ENCODE measurements around the gene UNC5C.

UNC5C gene

DNA sequence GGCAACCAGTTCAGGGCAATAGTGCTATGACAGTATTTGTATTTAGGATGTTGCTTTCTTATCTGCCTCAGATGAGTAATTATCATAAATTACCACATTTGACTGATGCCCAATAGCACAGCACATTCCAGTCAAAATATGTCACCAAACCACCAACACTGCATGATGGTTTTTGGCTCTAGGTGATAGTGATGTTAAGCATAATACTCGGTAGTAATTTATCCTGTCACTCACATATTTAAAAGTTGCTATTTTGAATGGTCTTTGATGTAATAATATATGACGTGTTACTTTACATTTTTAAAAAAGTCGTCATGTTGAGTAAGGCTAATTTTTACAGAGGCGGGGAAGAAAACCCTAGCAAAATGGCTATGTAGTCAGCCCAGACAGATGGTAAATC lies 42.5 kb downstream of the UNC5C start:
- no peaks in the 10 kb centered on the region for H3K27me3 ChIP-seq (ENCODE audit: control insufficient read depth in 1 of 2, insufficient read depth in 2 of 2, low read length in 2 of 2)
- H3K9ac ChIP-seq (ENCODE audit: low read length in 2 of 2), result no peak overlapping the region
- H3K4me3 ChIP-seq (ENCODE audit: low read length in 2 of 2), result no peak overlapping the region
- H3K9me3 ChIP-seq (ENCODE audit: control insufficient read depth in 2 of 2, low read length in 2 of 2), result no peaks in the 10 kb centered on the region
- no peak overlapping the region for H3K27ac ChIP-seq (ENCODE audit: low read length)
- H3K4me1 ChIP-seq (ENCODE audit: control insufficient read depth, insufficient read depth, low read length), result no peaks in the 10 kb centered on the region
- no peaks in the 10 kb centered on the region for H3K36me3 ChIP-seq (ENCODE audit: control insufficient read depth in 2 of 2, insufficient read depth in 2 of 2, low read length in 2 of 2)

DNA sequence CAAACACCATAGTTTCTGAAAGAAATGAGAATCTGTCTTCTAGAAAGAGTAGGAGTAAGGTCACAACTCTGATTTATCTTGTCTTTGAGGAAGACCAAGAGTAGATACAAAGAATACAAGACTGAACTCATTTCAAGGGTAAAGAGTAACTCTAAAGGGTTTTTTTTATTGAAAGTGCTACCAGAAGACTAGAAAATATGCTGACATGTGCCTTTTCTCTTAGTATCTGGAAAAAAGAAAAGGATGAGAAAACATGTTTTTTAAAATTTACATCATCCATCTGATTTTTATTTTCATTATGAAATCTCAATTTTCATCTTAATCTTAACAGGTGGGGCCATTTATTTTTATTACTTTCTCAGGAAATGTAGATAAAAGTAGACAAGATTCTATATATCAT lies 43.0 kb downstream of the UNC5C start:
- H3K9me3 ChIP-seq (ENCODE audit: control insufficient read depth in 2 of 2, low read length in 2 of 2), result no peaks in the 10 kb centered on the region
- H3K27ac ChIP-seq (ENCODE audit: low read length), result no peak overlapping the region
- H3K4me1 ChIP-seq (ENCODE audit: control insufficient read depth, insufficient read depth, low read length), result no peaks in the 10 kb centered on the region
- no peaks in the 10 kb centered on the region for H3K27me3 ChIP-seq (ENCODE audit: control insufficient read depth in 1 of 2, insufficient read depth in 2 of 2, low read length in 2 of 2)
- no peak overlapping the region for H3K4me3 ChIP-seq (ENCODE audit: low read length in 2 of 2)
- no peaks in the 10 kb centered on the region for H3K36me3 ChIP-seq (ENCODE audit: control insufficient read depth in 2 of 2, insufficient read depth in 2 of 2, low read length in 2 of 2)
- no peak overlapping the region for H3K9ac ChIP-seq (ENCODE audit: low read length in 2 of 2)

DNA sequence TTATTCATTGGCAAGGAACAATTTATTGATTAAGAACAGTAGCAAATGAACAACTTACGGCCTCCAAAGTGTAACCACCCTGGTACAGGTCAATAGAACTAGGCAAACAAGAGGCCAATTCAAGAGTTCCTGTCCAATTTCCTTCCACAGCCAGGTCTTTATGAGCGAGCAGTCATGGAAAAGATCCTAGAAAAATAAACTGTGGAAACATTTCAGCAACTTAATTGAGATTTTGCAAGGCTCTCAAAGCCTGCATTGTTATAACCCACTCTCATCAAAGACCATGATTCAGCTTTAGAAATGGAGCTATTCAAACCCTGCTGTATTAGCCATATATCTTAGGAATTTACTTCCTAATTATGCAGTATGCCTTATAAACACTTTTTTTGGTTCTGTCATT lies 43.6 kb downstream of the UNC5C start:
- Histone ChIP-seq H3K27me3 (ENCODE audit: control insufficient read depth in 1 of 2, insufficient read depth in 2 of 2, low read length in 2 of 2) (no peaks in the 10 kb centered on the region), H3K9ac (ENCODE audit: low read length in 2 of 2) (no peak overlapping the region), H3K4me3 (ENCODE audit: low read length in 2 of 2) (no peak overlapping the region), H3K9me3 (ENCODE audit: control insufficient read depth in 2 of 2, low read length in 2 of 2) (no peaks in the 10 kb centered on the region), H3K27ac (ENCODE audit: low read length) (no peak overlapping the region), H3K36me3 (ENCODE audit: control insufficient read depth in 2 of 2, insufficient read depth in 2 of 2, low read length in 2 of 2) (no peaks in the 10 kb centered on the region), H3K4me1 (ENCODE audit: control insufficient read depth, insufficient read depth, low read length) (no peaks in the 10 kb centered on the region)

GRCh38 chr4:95504501-95504900 lies 44.3 kb downstream of the UNC5C start:
- Histone ChIP-seq H3K27ac (ENCODE audit: low read length) (no peak overlapping the region), H3K4me3 (ENCODE audit: low read length in 2 of 2) (no peak overlapping the region), H3K4me1 (ENCODE audit: control insufficient read depth, insufficient read depth, low read length) (no peaks in the 10 kb centered on the region), H3K27me3 (ENCODE audit: control insufficient read depth in 1 of 2, insufficient read depth in 2 of 2, low read length in 2 of 2) (no peaks in the 10 kb centered on the region), H3K9ac (ENCODE audit: low read length in 2 of 2) (no peak overlapping the region), H3K9me3 (ENCODE audit: control insufficient read depth in 2 of 2, low read length in 2 of 2) (no peaks in the 10 kb centered on the region), H3K36me3 (ENCODE audit: control insufficient read depth in 2 of 2, insufficient read depth in 2 of 2, low read length in 2 of 2) (no peaks in the 10 kb centered on the region)

DNA sequence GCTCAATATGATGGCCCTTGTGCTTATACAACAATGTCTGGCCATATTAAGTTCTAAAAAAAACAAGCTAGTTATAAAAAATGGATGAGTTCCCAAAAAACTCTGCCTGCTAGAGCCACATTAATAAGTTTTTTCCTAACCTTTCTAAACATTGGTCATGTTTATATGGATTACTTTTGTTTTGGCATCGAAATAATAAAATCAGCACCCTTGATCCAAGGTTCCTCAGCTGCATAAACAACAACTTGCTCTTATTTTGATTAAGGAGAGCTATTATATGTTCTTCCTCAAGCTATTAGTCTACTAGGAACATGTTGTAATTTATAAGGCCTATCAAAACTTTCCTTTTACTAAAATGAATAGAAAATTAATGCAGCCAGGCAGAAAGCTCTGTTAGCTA lies 48.4 kb downstream of the UNC5C start:
- no peak overlapping the region for H3K27ac ChIP-seq (ENCODE audit: low read length)
- H3K4me3 ChIP-seq (ENCODE audit: low read length in 2 of 2), result no peak overlapping the region
- H3K9me3 ChIP-seq (ENCODE audit: control insufficient read depth in 2 of 2, low read length in 2 of 2), result no peaks in the 10 kb centered on the region
- no peak overlapping the region for H3K9ac ChIP-seq (ENCODE audit: low read length in 2 of 2)
- no peaks in the 10 kb centered on the region for H3K36me3 ChIP-seq (ENCODE audit: control insufficient read depth in 2 of 2, insufficient read depth in 2 of 2, low read length in 2 of 2)
- no peaks in the 10 kb centered on the region for H3K27me3 ChIP-seq (ENCODE audit: control insufficient read depth in 1 of 2, insufficient read depth in 2 of 2, low read length in 2 of 2)
- H3K4me1 ChIP-seq (ENCODE audit: control insufficient read depth, insufficient read depth, low read length), result no peaks in the 10 kb centered on the region

- H3K9ac ChIP-seq (ENCODE audit: low read length in 2 of 2), result no peak overlapping the region
- no peak overlapping the region for H3K27ac ChIP-seq (ENCODE audit: low read length)
- no peaks in the 10 kb centered on the region for H3K27me3 ChIP-seq (ENCODE audit: control insufficient read depth in 1 of 2, insufficient read depth in 2 of 2, low read length in 2 of 2)
- H3K36me3 ChIP-seq (ENCODE audit: control insufficient read depth in 2 of 2, insufficient read depth in 2 of 2, low read length in 2 of 2), result no peaks in the 10 kb centered on the region
- no peaks in the 10 kb centered on the region for H3K9me3 ChIP-seq (ENCODE audit: control insufficient read depth in 2 of 2, low read length in 2 of 2)
- H3K4me1 ChIP-seq (ENCODE audit: control insufficient read depth, insufficient read depth, low read length), result no peaks in the 10 kb centered on the region
- H3K4me3 ChIP-seq (ENCODE audit: low read length in 2 of 2), result no peak overlapping the region
These were observed 49.5 kb downstream of the UNC5C start for GRCh38 chr4:95499291-95499696.

DNA sequence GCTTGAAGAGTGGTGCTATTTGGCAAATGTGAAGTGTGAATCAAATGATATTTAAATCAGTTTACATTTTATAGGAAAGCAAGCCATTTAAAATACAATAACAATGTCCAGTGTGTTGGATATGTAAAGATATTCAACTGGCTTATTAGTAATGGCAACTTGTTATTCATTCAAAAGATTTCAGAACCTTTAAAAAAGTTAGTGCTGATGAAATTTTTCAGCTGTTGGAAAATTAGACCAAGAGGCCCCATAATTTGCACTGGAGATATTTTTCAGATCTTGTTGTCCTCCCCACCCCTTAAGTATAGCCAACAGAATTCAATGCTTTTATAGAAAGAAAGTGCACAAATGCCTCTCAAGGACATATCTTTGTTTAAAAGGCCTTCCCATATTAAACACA lies 54.6 kb downstream of the UNC5C start:
- Histone ChIP-seq H3K9ac (ENCODE audit: low read length in 2 of 2) (no peak overlapping the region), H3K4me1 (ENCODE audit: control insufficient read depth, insufficient read depth, low read length) (no peaks in the 10 kb centered on the region), H3K27me3 (ENCODE audit: control insufficient read depth in 1 of 2, insufficient read depth in 2 of 2, low read length in 2 of 2) (no peaks in the 10 kb centered on the region), H3K9me3 (ENCODE audit: control insufficient read depth in 2 of 2, low read length in 2 of 2) (no peaks in the 10 kb centered on the region), H3K36me3 (ENCODE audit: control insufficient read depth in 2 of 2, insufficient read depth in 2 of 2, low read length in 2 of 2) (no peaks in the 10 kb centered on the region), H3K4me3 (ENCODE audit: low read length in 2 of 2) (no peak overlapping the region), H3K27ac (ENCODE audit: low read length) (no peak overlapping the region)

DNA sequence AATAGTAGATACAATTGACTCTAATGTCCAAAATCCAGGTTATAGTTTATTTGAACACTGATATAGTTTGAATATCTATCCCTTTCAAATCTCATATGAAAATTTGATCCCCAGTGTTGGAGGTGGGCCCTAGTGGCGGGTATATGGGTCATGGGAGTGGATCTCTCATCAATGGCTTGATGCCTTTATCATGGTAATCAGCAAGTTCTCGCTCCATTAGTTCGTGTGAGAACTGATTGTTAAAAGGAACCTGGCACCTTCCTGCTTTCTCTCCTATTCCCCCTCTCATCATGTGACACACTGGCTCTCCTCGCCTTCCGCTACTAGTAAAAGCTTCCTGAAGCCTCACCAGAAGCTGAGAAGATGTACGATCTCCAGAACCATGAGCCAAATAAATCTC lies 70.1 kb downstream of the UNC5C start:
- Histone ChIP-seq H3K4me3 (ENCODE audit: low read length in 2 of 2) (no peak overlapping the region), H3K36me3 (ENCODE audit: control insufficient read depth in 2 of 2, insufficient read depth in 2 of 2, low read length in 2 of 2) (no peaks in the 10 kb centered on the region), H3K9me3 (ENCODE audit: control insufficient read depth in 2 of 2, low read length in 2 of 2) (no peaks in the 10 kb centered on the region), H3K4me1 (ENCODE audit: control insufficient read depth, insufficient read depth, low read length) (no peaks in the 10 kb centered on the region), H3K27ac (ENCODE audit: low read length) (no peak overlapping the region), H3K27me3 (ENCODE audit: control insufficient read depth in 1 of 2, insufficient read depth in 2 of 2, low read length in 2 of 2) (no peaks in the 10 kb centered on the region), H3K9ac (ENCODE audit: low read length in 2 of 2) (no peak overlapping the region)

DNA sequence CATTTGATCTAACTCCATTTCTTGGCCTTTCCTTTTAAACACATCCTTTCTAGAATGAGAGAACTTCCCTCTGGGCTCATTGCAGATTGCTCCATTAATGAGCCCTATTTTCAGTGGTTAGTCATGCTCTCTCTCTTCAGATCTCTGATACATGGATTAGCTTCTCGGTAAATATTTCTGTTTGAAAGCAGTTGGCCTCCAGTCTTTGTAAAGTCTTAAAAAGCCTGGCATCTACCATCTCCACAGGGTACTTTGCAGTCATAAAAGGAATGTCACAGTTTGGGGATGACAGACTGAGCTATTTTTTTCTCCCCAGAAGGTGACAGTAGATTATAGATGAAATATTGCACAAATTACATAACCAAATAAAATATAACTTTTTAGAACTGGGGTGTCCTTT lies 72.7 kb downstream of the UNC5C start:
- Histone ChIP-seq H3K36me3 (ENCODE audit: control insufficient read depth in 2 of 2, insufficient read depth in 2 of 2, low read length in 2 of 2) (no peaks in the 10 kb centered on the region), H3K4me3 (ENCODE audit: low read length in 2 of 2) (no peak overlapping the region), H3K4me1 (ENCODE audit: control insufficient read depth, insufficient read depth, low read length) (no peaks in the 10 kb centered on the region), H3K27ac (ENCODE audit: low read length) (no peak overlapping the region), H3K9ac (ENCODE audit: low read length in 2 of 2) (no peak overlapping the region), H3K9me3 (ENCODE audit: control insufficient read depth in 2 of 2, low read length in 2 of 2) (no peaks in the 10 kb centered on the region), H3K27me3 (ENCODE audit: control insufficient read depth in 1 of 2, insufficient read depth in 2 of 2, low read length in 2 of 2) (no peaks in the 10 kb centered on the region)

DNA sequence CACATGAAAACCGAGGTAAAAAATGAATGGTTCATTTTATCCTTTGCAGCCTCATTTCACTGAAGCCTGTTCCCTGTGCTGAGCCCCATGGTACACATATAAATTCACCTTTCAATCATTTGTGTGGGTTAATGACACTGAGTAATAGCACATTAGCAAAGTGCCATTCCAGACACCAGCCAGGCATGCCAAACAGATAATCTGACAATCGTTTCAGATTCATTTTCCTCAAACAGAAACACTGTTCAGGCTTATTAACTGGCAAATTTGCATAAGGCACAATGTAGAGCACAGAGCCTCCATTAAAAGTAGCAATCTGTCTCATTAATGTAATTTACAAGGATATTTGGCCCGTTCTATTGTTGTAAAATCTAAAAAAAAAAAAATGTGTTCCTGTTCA lies 76.2 kb downstream of the UNC5C start:
- H3K27me3 ChIP-seq (ENCODE audit: control insufficient read depth in 1 of 2, insufficient read depth in 2 of 2, low read length in 2 of 2), result no peaks in the 10 kb centered on the region
- H3K9me3 ChIP-seq (ENCODE audit: control insufficient read depth in 2 of 2, low read length in 2 of 2), result no peaks in the 10 kb centered on the region
- H3K9ac ChIP-seq (ENCODE audit: low read length in 2 of 2), result no peak overlapping the region
- no peak overlapping the region for H3K27ac ChIP-seq (ENCODE audit: low read length)
- no peaks in the 10 kb centered on the region for H3K4me1 ChIP-seq (ENCODE audit: control insufficient read depth, insufficient read depth, low read length)
- no peak overlapping the region for H3K4me3 ChIP-seq (ENCODE audit: low read length in 2 of 2)
- H3K36me3 ChIP-seq (ENCODE audit: control insufficient read depth in 2 of 2, insufficient read depth in 2 of 2, low read length in 2 of 2), result no peaks in the 10 kb centered on the region

- Histone ChIP-seq H3K4me3 (ENCODE audit: low read length in 2 of 2) (no peak overlapping the region), H3K27me3 (ENCODE audit: control insufficient read depth in 1 of 2, insufficient read depth in 2 of 2, low read length in 2 of 2) (no peaks in the 10 kb centered on the region), H3K27ac (ENCODE audit: low read length) (no peak overlapping the region), H3K4me1 (ENCODE audit: control insufficient read depth, insufficient read depth, low read length) (no peaks in the 10 kb centered on the region), H3K36me3 (ENCODE audit: control insufficient read depth in 2 of 2, insufficient read depth in 2 of 2, low read length in 2 of 2) (no peaks in the 10 kb centered on the region), H3K9me3 (ENCODE audit: control insufficient read depth in 2 of 2, low read length in 2 of 2) (no peaks in the 10 kb centered on the region), H3K9ac (ENCODE audit: low read length in 2 of 2) (no peak overlapping the region)
These were observed 78.2 kb downstream of the UNC5C start for GRCh38 chr4:95470622-95471021.

GRCh38 chr4:95469617-95470016 lies 79.2 kb downstream of the UNC5C start:
- Histone ChIP-seq H3K27me3 (ENCODE audit: control insufficient read depth in 1 of 2, insufficient read depth in 2 of 2, low read length in 2 of 2) (no peaks in the 10 kb centered on the region), H3K36me3 (ENCODE audit: control insufficient read depth in 2 of 2, insufficient read depth in 2 of 2, low read length in 2 of 2) (no peaks in the 10 kb centered on the region), H3K27ac (ENCODE audit: low read length) (no peak overlapping the region), H3K4me3 (ENCODE audit: low read length in 2 of 2) (no peak overlapping the region), H3K9ac (ENCODE audit: low read length in 2 of 2) (no peak overlapping the region), H3K9me3 (ENCODE audit: control insufficient read depth in 2 of 2, low read length in 2 of 2) (no peaks in the 10 kb centered on the region), H3K4me1 (ENCODE audit: control insufficient read depth, insufficient read depth, low read length) (no peaks in the 10 kb centered on the region)
